IMR-90 (cell line): ENCODE data around the gene LDLRAD4. TPM values are rescaled to one million over a fixed set of nuclear protein-coding genes. Genes with fewer than 3 reads are reported as not detected.

Source experiments
- ATAC-seq: fragments of 200-7000 bp; cut with Tn5 transposase; 2 replicates; pipeline ENCODE4 v1.9.1; 2020; ENCODE audit warnings: low read depth, mild to moderate bottlenecking, moderate library complexity
- BruUV-seq: library from RNA; stranded (reverse); fragments of 400-500 nt; replicated peaks from 2 replicates; lab custom pipeline; 2021; lab: Mats Ljungman, UMichigan
- CTCF ChIA-PET: fragments of 300-600 bp; formaldehyde crosslinking; extraction: SDS; loops from one replicate; lab custom pipeline; 2021; ENCODE audit warnings: antibody characterized with exemption; lab: Yijun Ruan, JAX
- POLR2A ChIA-PET: fragments of 300-600 bp; sonication (Branson Sonifier 250); formaldehyde crosslinking; loops from one replicate; lab custom pipeline; 2022; ENCODE audit warnings: antibody characterized with exemption; ENCODE audit not compliant: unreplicated experiment; lab: Charles Lee
- DNase-seq: peaks from one replicate; pipeline ENCODE4 v3.0.0; 2013
- H2AFZ ChIP-seq: replicated peaks from 2 replicates; pipeline ENCODE3; 2013; ENCODE audit warnings: low read length, mild to moderate bottlenecking; ENCODE audit not compliant: poor library complexity
- H2AK5ac ChIP-seq: 2 replicates; pipeline ENCODE4 v1.6.1; 2013; ENCODE audit warnings: low read depth, low read length, inconsistent platforms
- H2AK9ac ChIP-seq: replicated peaks from 2 replicates; pipeline ENCODE3; 2013; ENCODE audit warnings: mild to moderate bottlenecking, low read depth, low read length, moderate library complexity; ENCODE audit not compliant: poor library complexity
- H2BK120ac ChIP-seq: 2 replicates; pipeline ENCODE4 v1.6.1; 2013; ENCODE audit warnings: low read depth, low read length, inconsistent platforms
- H2BK15ac ChIP-seq: 3 replicates; pipeline ENCODE4 v1.6.1; 2013; ENCODE audit warnings: low read depth, low read length, inconsistent platforms
- H2BK20ac ChIP-seq: 2 replicates; pipeline ENCODE4 v1.6.1; 2013; ENCODE audit warnings: low read depth, mild to moderate bottlenecking, inconsistent platforms, low read length, moderate library complexity
- H2BK5ac ChIP-seq: 2 replicates; pipeline ENCODE4 v1.6.1; 2013; ENCODE audit warnings: mild to moderate bottlenecking, low read depth, low read length, inconsistent platforms; ENCODE audit not compliant: poor library complexity, severe bottlenecking
- H3K14ac ChIP-seq: replicated peaks from 2 replicates; pipeline ENCODE4 v1.6.1; 2013; ENCODE audit warnings: low read depth, low read length, inconsistent platforms
- H3K18ac ChIP-seq: 2 replicates; pipeline ENCODE4 v1.6.1; 2013; ENCODE audit warnings: low read depth, low read length, control low read depth
- H3K23ac ChIP-seq: 2 replicates; pipeline ENCODE4 v1.6.1; 2013; ENCODE audit warnings: low read depth, low read length, inconsistent platforms
- H3K27ac ChIP-seq: 2 replicates; pipeline ENCODE4 v1.5.1; 2013; ENCODE audit warnings: mild to moderate bottlenecking, control low read depth, low read length; ENCODE audit not compliant: insufficient read depth
- H3K27me3 ChIP-seq: 2 replicates; pipeline ENCODE4 v1.6.1; 2013; ENCODE audit warnings: low read length; ENCODE audit not compliant: control insufficient read depth, insufficient read depth
- H3K36me3 ChIP-seq: 2 replicates; pipeline ENCODE4 v1.6.1; 2013; ENCODE audit warnings: low read length, mixed read lengths; ENCODE audit not compliant: control insufficient read depth, insufficient read depth
- H3K4ac ChIP-seq: 2 replicates; pipeline ENCODE4 v1.6.1; 2013; ENCODE audit warnings: low read depth, low read length, inconsistent platforms
- H3K4me1 ChIP-seq: 2 replicates; pipeline ENCODE4 v1.6.1; 2013; ENCODE audit warnings: low read length, mixed read lengths; ENCODE audit not compliant: control insufficient read depth, insufficient read depth
- H3K4me2 ChIP-seq: 2 replicates; pipeline ENCODE4 v1.6.1; 2013; ENCODE audit warnings: low read depth, mild to moderate bottlenecking, control low read depth, low read length, moderate library complexity
- H3K4me3 ChIP-seq: 2 replicates; pipeline ENCODE4 v1.5.1; 2013; ENCODE audit warnings: low read depth, mild to moderate bottlenecking, control low read depth, low read length, moderate library complexity; ENCODE audit not compliant: insufficient read depth
- H3K56ac ChIP-seq: 2 replicates; pipeline ENCODE4 v1.6.1; 2013; ENCODE audit warnings: low read length, inconsistent platforms; ENCODE audit not compliant: insufficient read depth; ENCODE audit errors: extremely low read depth
- H3K79me1 ChIP-seq, 2 experiments: 2 replicates each; pipeline ENCODE4 v1.6.1; 2013; ENCODE audit warnings: low read length in 2 of 2, inconsistent platforms in 1 of 2, low read depth in 1 of 2
- H3K9ac ChIP-seq: 2 replicates; pipeline ENCODE4 v1.6.1; 2013; ENCODE audit warnings: low read depth, low read length, control low read depth
- H3K9me1 ChIP-seq: 2 replicates; pipeline ENCODE4 v1.6.1; 2013; ENCODE audit warnings: low read length, inconsistent platforms; ENCODE audit not compliant: insufficient read depth
- H3K9me3 ChIP-seq: 2 replicates; pipeline ENCODE4 v1.6.1; 2013; ENCODE audit warnings: low read length; ENCODE audit not compliant: control insufficient read depth, insufficient read depth
- H4K20me1 ChIP-seq: 2 replicates; pipeline ENCODE4 v1.6.1; 2013; ENCODE audit warnings: low read length, inconsistent platforms; ENCODE audit not compliant: insufficient read depth
- H4K5ac ChIP-seq: 2 replicates; pipeline ENCODE4 v1.6.1; 2013; ENCODE audit warnings: mild to moderate bottlenecking, low read depth, low read length, control low read depth
- H4K8ac ChIP-seq, 2 experiments: 2 replicates each; pipeline ENCODE4 v1.6.1; 2013; ENCODE audit warnings: low read depth in 2 of 2, low read length in 2 of 2, control low read depth in 1 of 2, inconsistent platforms in 1 of 2
- H4K91ac ChIP-seq: 2 replicates; pipeline ENCODE4 v1.6.1; 2013; ENCODE audit warnings: low read depth, low read length, inconsistent platforms; ENCODE audit not compliant: insufficient read depth
- BHLHE40 ChIP-seq: fragments of 150-350 bp; IDR thresholded peaks from 2 replicates; pipeline ENCODE4 v1.6.1; 2016; ENCODE audit warnings: mild to moderate bottlenecking, low read depth, low read length
- CEBPB ChIP-seq: IDR thresholded peaks from 2 replicates; pipeline ENCODE4 v1.6.1; 2012; ENCODE audit warnings: low read depth, low read length, improper control_type of control experiment
- CHD1 ChIP-seq: IDR thresholded peaks from 2 replicates; pipeline ENCODE4 v1.6.1; 2012; ENCODE audit warnings: low read depth, low read length, improper control_type of control experiment
- CTCF ChIP-seq: conservative IDR thresholded peaks from 2 replicates; pipeline ENCODE4 v1.5.1; 2012; ENCODE audit warnings: mild to moderate bottlenecking, low read depth, low read length, improper control_type of control experiment
- FOS ChIP-seq: fragments of 150-350 bp; IDR thresholded peaks from 2 replicates; pipeline ENCODE4 v1.6.1; 2016; ENCODE audit warnings: low read depth, low read length
- MAFK ChIP-seq: IDR thresholded peaks from 2 replicates; pipeline ENCODE4 v1.6.1; 2012; ENCODE audit warnings: low read depth, low read length, improper control_type of control experiment
- MAZ ChIP-seq: IDR thresholded peaks from 2 replicates; pipeline ENCODE4 v1.6.1; 2012; ENCODE audit warnings: low read depth, mild to moderate bottlenecking, low read length, improper control_type of control experiment, moderate library complexity, borderline replicate concordance
- MXI1 ChIP-seq: IDR thresholded peaks from 2 replicates; pipeline ENCODE4 v1.6.1; 2012; ENCODE audit warnings: low read depth, mild to moderate bottlenecking, low read length, moderate library complexity, borderline replicate concordance
- NFE2L2 ChIP-seq: fragments of 150-350 bp; IDR thresholded peaks from 2 replicates; pipeline ENCODE4 v1.6.1; 2016; ENCODE audit warnings: low read depth, mild to moderate bottlenecking, low read length
- POLR2A ChIP-seq: IDR thresholded peaks from 2 replicates; pipeline ENCODE4 v1.6.1; 2012; ENCODE audit warnings: mild to moderate bottlenecking, low read depth, low read length
- RAD21 ChIP-seq: IDR thresholded peaks from 2 replicates; pipeline ENCODE4 v1.6.1; 2012; ENCODE audit warnings: low read length, improper control_type of control experiment
- RCOR1 ChIP-seq: IDR thresholded peaks from 2 replicates; pipeline ENCODE4 v1.6.1; 2012; ENCODE audit warnings: mild to moderate bottlenecking, low read length, improper control_type of control experiment; ENCODE audit not compliant: insufficient replicate concordance
- RFX5 ChIP-seq: IDR thresholded peaks from 2 replicates; pipeline ENCODE4 v1.8.0; 2012; ENCODE audit warnings: low read depth, mild to moderate bottlenecking, low read length, moderate library complexity
- SMC3 ChIP-seq: fragments of 150-350 bp; IDR thresholded peaks from 2 replicates; pipeline ENCODE4 v1.6.1; 2016; ENCODE audit warnings: low read depth, mild to moderate bottlenecking, antibody characterized with exemption, low read length, moderate library complexity
- USF2 ChIP-seq: fragments of 150-350 bp; IDR thresholded peaks from 2 replicates; pipeline ENCODE4 v1.6.1; 2017; ENCODE audit warnings: mild to moderate bottlenecking, antibody characterized with exemption, low read length, low read depth
- WGBS, 2 experiments: methylation state at CpG; one replicate each; pipeline versions ENCODE4 v1.1.5 to v1.1.7; 2013; ENCODE audit warnings: missing lambda C conversion rate in 2 of 2; ENCODE audit not compliant: insufficient read length in 1 of 2; ENCODE audit errors: extremely low coverage in 2 of 2; 5-methylcytosine and 5-hydroxymethylcytosine counted together
- dilution Hi-C: fragments of 300-500 bp; cut with HindIII; formaldehyde crosslinking; loops from one replicate; pipeline ENCODE4 v1.14.3; 2018; ENCODE audit warnings: low sequenced_read_pairs; ENCODE audit not compliant: unreplicated experiment
- in situ Hi-C: fragments of 300-500 bp; cut with MboI; formaldehyde crosslinking; loops from 3 replicates; pipeline ENCODE4 v1.14.3; 2019; ENCODE audit warnings: low sequenced_read_pairs, inconsistent platforms, mixed read lengths
- intact Hi-C: fragments of 100-400 bp; cut with micrococcal nuclease; formaldehyde crosslinking; loops from 2 replicates; pipeline ENCODE4 v1.10.0; 2022
- polyA plus RNA-seq, 3 experiments: library from polyadenylated mRNA; depleted of rRNA; stranded (reverse); fragments of >200 nt; gene quantifications; 2 replicates each; pipeline ENCODE4 v1.2.3, GENCODE V29; 2012; ENCODE audit warnings: low replicate concordance in 1 of 3
- total RNA-seq: library from RNA; depleted of rRNA; stranded (reverse); fragments of >200 nt; gene quantifications from 2 replicates; pipeline ENCODE4 v1.2.3, GENCODE V29; 2012
- TF ChIP-seq, protein P1 (sequence below): fragments of 150-350 bp; IDR thresholded peaks from 2 replicates; pipeline ENCODE4 v1.6.1; 2016; ENCODE audit warnings: low read depth, mild to moderate bottlenecking, low read length, moderate library complexity, borderline replicate concordance

The LDLRAD4 gene
- total and polyA plus RNA-seq, 2 of the 4 experiments (the other 2 are of a cell fraction): not detected

DNA sequence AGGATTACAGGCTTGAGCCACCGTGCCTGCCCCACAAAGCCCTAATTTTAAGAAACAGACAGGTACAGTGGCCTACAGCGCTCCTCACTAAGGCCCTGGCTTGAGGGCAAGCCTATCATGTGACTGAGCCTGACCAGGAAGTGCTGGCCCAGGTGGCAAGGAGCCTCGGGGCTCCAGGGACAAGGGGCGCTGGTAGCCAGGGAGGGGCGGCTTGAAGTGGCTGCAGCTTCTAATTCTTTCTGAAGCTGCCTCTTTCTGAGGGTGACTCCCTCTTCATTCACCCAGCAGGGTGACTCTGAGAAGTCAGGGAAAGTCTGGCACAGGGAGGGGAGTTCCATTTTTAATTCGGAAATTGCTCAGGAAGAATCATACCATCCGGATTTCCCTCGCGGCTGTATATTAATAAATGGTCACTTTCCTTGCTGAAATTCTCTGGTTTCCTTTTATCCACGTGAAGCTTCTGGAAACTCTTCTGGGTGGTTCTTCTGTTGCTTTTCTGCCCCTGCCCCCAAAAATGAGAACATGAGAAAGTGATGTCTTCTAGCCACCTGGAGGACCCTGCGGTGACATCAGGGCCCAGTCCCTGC, 392.1 kb downstream of the LDLRAD4 start:
- Histone ChIP-seq H3K79me1 (no peaks in the 10 kb centered on the region), H2AK5ac (no peak overlapping the region), H3K36me3 (no peaks in the 10 kb centered on the region), H3K56ac (no peak overlapping the region), H4K8ac (no peak overlapping the region), H2BK120ac (no peak overlapping the region), H2AFZ (no peak overlapping the region), H3K4me2 (peak overlapping the region; percentile 33; the same call in 1 of the 2 replicates), H3K9me1 (no peaks in the 10 kb centered on the region), H2BK20ac (no peak overlapping the region), H2AK9ac (no peak overlapping the region), H2BK15ac (no peak overlapping the region), H4K20me1 (no peaks in the 10 kb centered on the region), H4K91ac (no peak overlapping the region), H3K4ac (no peak overlapping the region), H3K23ac (no peak overlapping the region), H3K18ac (no peak overlapping the region), H3K9ac (no peak overlapping the region), H3K4me3 (peak overlapping the region; percentile 12), H3K27ac (no peak overlapping the region), H2BK5ac (no peak overlapping the region), H3K4me1 (no peaks in the 10 kb centered on the region), H3K27me3 (peaks cover 26% of the 10 kb centered on the region), H3K9me3 (no peaks in the 10 kb centered on the region), H3K14ac (no peak overlapping the region), H4K5ac (no peak overlapping the region)
- ChIA-PET CTCF (no interaction called here), POLR2A (no interaction called here)
- dilution Hi-C loops: no loop called here
- no peak for ATAC-seq
- TF ChIP-seq FOS (no peak), POLR2A (no peak), CHD1 (no peak), RFX5 (no peak), RAD21 (no peak), CEBPB (no peak), USF2 (no peak), CTCF (no peak), MAFK (no peak), NFE2L2 (no peak), BHLHE40 (no peak), MXI1 (no peak), RCOR1 (no peak), MAZ (no peak), SMC3 (no peak)
- TF ChIP-seq, protein P1, sequence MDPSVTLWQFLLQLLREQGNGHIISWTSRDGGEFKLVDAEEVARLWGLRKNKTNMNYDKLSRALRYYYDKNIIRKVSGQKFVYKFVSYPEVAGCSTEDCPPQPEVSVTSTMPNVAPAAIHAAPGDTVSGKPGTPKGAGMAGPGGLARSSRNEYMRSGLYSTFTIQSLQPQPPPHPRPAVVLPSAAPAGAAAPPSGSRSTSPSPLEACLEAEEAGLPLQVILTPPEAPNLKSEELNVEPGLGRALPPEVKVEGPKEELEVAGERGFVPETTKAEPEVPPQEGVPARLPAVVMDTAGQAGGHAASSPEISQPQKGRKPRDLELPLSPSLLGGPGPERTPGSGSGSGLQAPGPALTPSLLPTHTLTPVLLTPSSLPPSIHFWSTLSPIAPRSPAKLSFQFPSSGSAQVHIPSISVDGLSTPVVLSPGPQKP: no peak
- no peak for DNase-seq
- intact Hi-C loops: no loop called here
- no TSS peak for BruUV-seq
- WGBS, 2 experiments: 79% methylated on average over 3 of the region's 11 CpGs; no CpG with 5 or more reads in 1 of the 2 experiments
- in situ Hi-C loops: no loop called here
